HG02981 (cell line): Measurements from ENCODE around the gene SMG7.

Source experiments
- ATAC-seq: cut with Tn5 transposase; IDR thresholded peaks from one replicate; pipeline ENCODE4 v1.9.1; 2021; ENCODE audit warnings: mild to moderate bottlenecking, moderate library complexity; ENCODE audit not compliant: unreplicated experiment

Gene SMG7

DNA sequence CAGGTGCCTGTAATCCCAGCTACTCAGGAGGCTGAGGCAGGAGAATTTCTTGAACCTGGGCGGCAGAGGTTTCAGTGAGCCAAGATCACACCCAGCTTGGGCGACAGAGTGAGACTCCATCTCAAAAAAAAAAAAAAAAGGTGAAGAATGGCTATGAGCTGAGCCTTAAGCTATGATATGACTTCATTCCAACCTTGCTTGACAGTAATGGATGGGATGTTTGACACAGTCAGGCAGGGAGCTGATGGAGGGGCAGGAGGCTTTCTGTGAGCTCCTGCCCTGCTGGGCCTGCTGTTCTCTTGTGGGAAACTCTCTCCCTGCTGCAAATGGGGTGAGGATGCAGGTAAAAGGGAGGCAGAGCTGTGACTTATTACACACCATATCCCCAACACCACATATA is 90.4 kb downstream of the SMG7 start:
- ATAC-seq, result no peak

DNA sequence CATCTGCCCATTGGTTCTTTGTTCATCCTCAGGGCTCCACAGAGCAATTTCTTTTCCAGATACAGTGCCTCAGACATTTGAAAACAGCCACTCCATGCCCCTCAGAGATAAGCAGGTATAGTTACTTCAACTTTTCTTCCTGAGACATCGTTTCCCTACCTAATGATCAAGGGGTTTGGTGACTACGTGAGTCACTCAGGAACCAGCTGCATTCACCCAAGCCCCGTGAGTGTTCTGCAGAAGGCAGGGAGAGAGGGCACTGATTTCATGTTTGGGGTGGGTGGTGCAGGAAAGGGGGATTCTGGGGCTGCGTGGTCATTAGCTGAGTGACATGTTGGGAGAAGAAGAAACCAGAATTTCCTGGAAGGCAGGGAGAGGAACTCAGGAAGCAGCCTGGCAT is 93.0 kb downstream of the SMG7 start:
- no peak for ATAC-seq

DNA sequence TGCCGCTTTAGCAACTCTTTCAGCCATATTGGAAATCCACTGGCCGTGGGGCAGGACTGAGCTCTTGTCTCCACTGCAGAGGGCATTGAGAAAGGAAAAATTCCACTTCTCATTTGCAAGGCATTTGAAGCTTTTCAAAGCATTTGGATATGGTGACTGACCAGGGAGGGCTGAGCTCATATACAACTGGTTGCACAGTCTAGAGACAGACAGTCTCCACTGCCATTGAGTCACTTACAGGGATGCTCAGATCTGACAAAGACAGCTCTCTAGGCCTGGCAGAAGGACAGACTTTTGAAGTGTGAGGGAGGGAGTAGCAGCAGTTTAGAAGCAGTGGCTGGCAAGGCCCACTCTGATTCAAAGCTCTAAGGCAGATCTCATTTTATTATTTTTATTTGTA is 93.7 kb downstream of the SMG7 start:
- no peak for ATAC-seq

DNA sequence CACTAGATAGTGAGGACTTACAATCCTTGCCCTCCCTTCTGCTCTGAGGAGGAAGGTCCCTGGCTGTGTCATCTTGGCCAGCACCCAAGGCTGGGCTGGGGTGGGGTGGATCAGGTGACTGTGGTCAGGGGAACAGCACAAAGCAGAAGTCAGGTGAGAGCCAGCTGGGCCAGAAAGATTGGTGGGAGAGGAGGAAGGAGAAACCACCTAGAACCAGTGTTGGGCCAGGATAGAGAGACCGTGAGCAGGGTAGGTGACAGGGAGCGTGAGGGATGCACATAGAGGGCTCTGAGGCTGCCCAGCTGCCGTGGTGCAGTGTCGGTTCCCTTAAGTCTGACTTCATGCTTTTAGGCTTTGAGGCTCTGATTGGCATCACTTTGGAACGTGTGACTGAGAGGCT is 95.3 kb downstream of the SMG7 start:
- peak; percentile 82 for ATAC-seq

DNA sequence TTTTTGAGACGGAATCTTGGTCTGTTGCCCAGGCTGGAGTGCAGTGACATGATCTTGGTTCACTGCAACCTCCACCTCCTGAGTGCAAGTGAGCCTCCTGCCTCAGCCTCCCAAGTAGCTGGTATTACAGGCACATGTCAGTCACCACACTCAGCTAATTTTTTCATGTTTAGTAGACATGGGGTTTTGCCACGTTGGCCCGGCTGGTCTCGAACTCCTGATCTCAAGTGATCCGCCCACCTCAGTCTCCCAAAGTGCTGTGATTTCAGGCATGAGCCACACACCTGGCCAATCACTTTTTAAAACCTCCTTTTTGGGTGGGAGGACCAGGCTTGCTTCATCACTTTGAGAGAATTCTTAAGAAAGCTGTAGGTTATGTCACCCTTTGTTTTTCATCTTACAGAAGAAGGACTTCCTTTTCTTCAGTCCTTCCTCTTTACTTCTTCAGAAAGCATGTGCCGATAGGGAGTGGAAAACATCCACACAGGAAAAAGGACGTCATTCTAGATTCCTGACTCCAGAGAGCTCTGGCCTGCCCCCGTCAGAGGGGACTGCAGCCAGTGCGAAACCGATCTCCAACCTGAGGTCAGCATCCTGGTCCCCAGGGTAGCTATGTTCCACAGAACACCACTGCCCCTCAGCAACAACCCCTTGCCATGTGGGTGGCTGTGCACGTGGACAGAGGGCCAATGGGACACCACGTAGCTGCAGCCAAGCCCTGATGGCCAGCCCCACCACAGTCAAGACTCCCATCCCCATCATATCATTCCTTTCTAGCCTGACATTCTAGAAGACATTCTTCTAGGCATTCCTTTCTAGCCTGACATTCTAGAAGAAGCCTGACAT is 96.1 kb downstream of the SMG7 start:
- ATAC-seq, result no peak

DNA sequence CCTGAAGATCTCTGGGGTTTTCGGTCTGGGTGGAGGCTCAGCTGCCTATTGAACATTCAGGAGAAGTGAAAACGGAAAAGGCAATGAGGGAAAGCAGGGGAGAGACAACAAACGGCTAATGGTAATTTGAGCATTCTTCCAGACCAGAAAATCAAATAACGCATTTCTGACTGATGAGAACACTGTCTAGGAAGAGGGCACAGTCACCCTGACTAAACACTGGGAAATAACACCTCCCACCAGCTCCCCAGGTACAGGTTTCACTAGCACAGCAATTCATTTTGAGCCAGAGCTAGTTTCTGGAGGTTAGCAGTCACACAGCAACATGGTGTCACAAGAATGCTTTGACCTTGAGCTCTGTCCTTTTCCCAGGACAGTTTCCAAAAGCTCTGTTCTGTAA is 96.8 kb downstream of the SMG7 start:
- no peak for ATAC-seq

DNA sequence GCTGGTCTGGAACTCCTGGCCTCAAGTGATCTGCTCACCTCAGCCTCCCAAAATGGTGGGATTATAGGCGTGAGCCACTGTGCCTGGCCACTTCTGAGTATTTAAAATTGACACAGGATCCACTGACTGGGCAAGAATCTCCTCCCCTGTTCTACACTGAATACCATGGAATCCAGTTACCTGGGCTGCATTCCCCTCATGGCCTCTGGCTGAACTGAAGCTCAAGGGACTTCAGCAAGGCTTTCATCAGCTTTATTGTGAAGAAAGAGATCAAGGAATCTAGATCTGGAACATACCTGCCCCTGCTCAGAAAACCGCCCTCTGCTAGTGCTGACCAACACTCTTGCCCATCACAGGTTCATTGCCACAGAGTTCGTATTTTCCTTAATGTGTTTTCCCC is 97.5 kb downstream of the SMG7 start:
- ATAC-seq, result no peak

DNA sequence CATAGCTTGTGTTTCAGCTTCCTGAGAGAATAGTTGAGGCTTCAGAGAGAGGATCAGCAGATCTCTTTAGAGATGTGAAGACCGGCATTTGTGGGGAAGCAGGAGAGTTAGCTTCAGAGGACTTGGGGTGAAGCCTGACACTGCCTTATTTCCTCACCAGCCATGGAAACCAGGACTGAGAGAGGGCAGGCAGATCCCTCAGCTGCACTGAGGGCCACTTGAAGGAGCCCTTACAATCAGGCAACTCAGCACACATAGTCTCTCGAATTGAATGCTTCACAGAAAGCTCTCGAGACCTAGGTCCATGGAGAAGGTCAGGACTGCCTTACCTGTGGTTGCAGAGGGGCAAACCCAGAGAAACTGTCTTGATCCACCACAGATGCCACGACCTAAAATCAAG is 98.2 kb downstream of the SMG7 start:
- no peak for ATAC-seq

DNA sequence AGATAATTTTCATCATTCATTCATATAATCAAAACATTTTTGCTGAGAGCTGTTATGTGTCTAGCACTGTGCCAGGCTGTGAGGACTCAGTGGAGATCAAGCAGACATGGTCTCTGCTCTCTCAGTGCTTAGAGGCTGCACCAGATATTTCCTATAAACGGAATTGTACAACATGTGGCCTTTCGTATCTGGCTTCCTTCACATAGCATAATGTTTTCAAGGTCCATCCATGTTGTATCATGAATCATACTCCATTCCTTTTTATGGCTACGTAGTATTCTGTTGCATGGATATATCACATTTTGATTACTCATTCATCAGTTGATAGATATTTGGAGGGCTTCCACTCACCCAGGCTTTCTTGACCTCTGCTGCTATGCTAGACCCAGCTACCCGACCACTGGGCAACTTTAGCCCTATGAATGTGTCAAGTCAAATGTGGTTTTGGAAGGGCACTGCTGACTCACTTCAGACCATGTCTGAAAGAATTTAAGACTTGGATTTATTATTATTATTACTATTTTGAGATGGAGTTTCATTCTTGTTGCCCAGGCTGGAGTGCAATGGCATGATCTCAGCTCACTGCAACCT is 99.5 kb downstream of the SMG7 start:
- no peak for ATAC-seq

DNA sequence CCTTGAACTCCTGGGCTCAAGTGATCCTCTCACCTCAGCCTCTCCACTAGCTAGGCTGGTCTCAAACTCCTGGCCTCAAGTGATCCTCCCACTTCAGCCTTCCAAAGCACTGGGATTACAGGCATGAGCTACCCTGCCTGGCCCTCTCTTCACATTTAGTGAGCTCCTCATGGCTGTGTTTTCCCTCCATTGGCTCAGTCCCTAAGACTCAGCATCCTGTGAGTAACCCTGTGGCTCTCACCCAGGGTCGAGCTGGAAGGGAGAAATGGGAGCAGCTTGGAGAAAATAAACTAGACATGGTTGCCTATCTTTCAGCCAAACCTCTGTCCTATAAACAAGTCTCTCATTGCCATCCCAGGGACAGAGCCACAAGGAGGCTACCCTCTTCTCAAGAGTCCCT is 100.4 kb downstream of the SMG7 start:
- ATAC-seq, result no peak

DNA sequence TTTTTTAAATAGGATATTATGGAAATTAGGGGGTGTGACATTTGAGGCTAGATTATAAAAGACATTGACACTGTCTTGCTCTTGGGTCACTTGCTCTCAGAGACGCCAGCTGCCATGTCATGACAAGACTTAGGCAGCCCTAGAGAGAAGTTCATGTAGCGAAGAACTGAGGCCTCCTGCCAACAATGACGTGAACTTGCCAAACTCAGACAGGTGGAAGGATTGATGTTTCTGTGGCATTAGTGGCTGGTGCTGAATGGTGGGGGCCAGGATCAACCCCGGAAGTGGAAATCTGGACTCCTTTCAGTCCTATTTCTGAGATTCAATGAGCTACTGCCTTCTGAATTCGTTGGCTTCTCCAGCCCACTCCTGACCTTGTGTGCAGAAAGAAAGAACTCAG is 103.3 kb downstream of the SMG7 start:
- ATAC-seq, result no peak

DNA sequence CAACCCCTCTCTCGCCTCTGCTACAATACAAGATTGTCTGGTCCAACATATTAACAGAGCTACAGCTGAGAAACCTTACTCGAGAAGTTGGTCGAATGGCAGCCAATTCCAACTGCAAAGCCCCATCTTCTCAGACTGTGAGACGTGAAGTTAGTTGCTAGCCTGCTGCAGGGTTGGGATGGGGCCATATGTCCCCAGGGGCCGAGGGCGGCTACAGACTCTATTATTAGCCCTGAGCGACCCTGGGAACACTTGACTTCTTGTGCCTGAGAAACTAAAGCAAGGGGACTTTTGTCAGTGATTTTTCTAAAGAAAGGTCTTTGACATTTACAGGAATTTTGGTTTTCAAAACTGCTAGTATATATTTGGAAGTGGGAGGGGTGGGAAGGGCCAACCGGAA is 104.2 kb downstream of the SMG7 start:
- no peak for ATAC-seq

DNA sequence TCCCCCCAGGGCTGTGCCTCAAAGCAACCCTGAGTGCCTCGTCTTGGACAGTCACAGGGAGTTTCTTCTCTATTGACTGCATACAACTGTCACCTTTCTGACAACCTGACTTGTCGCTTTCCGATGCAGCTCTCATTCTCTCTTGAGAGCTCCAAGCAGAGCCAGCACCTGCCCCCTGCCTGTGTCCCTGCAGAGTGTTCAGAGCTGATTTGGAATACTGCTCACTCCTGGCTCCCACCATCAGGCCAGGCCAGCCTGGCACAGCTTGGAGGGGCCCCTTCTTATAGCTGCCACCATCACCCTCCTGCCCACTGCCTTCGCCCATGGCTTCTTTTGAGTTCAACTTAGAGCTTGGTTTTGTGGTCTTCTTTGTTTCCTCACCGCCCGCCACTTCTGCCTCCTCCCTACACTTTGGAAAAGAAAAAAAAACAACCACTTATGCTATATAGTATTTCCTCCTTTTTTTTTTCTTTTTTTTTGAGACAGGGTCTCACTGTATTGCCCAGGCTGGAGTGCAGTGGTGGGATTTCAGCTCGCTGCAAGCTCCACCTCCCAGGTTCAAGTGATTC is 105.7 kb downstream of the SMG7 start:
- no peak for ATAC-seq

DNA sequence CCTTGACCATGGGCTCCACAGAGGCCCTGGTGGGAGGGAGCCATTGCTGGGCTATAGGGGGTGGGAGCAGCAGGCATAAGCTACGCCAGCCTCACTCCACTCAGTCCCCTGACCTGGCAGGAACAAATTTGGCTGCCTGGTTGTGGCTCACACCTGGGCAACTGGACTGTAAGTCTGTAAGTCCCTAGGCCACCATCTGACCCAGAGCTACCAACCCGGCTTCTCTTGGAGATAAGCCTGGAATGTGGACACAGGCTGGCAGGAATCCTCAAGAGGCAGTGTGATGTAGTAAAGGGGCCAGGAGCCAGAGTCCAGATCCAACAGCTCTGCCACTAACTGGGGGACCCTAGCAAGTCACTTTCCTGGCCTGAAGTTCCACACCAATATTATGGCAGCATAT is 106.6 kb downstream of the SMG7 start:
- no peak for ATAC-seq

DNA sequence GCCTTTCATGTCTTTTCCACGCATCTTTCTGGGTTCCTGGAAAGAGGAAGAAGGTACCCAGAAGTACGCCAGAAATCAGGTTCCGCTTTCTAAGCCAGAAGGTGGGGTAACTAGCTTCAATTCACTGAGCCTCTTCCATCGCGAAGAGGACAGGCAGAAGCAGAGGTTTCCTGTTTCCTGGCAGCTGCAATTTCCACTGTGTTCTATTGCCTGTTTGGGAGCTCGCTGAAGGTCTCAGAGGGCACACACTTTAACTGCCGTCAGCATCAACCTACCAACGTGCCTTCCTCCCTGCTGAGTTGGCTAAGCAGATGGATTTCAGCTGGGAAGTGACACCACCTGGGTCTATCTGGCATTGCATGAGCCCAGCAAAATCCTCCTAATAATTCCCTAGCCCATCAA is 108.0 kb downstream of the SMG7 start:
- ATAC-seq, result no peak

DNA sequence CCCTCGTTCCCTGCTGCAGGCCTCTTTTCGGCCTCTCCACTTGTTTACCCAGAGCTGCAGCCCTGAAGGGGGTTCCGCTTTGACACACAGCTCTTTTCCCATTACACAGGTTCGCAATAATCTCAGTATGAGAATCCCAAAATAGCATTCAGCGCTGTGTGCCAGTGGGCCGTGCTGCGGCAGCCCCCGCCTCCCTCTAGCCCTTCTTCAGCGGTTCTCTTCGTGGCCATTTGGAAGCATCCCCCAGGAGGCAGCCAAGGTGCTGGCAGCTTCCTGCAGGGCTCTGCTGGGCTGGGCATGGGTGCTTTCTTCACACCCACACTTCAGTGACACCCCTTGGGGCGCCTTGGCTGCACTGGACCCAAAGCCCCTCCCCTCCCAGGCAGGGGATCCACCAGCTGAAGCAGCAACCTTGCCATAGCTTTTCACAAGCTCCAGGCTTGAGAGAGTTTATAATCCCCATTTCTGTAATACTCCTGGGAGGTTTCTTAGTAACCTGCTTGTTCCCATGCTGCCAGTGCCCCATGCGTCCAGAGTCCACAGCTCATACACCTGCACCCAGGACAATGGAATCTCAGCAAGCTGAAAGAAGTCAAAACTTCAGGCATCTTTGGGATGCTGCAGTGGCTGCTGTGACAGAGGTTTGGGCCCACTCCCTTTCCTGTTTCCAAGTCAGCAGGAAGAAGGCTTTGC is 109.9 kb downstream of the SMG7 start:
- ATAC-seq, result no peak

DNA sequence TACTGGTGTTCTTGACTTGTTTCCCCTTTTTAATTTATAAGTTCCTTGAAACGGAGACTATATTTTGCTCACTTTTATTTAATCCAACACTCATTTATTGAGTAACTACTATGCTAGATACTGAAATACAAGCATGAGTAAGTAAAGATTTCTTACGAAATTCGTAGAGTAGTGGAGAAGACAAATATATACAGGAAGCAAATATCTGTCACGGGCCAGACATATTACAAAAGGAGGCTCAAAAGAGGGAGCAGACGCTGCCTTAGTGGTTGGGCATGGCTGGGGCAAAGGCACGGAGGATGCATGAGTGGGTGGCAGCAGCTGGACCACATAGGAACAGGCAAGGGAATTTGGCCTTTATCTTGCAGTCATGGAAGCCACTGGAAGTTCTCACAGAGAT is 111.2 kb downstream of the SMG7 start:
- ATAC-seq, result no peak

DNA sequence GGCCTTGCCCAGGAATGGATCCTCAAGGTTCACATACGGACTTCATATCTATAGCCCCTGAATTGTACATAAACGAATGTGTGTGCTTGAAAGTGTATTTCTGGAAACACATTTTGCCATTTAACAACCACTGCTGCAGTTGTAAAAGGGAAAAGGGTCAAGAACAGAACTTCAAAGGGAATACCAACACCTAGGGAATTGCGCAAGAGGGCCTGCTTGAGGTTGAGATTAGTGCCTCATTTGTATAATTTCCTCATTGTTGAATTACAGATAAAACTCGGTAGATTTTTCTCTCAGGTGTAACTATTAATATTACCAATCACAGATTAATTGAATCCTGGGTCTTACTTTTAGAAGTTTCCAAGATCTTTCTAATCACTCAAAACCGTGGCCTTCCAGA is 111.8 kb downstream of the SMG7 start:
- ATAC-seq, result no peak

DNA sequence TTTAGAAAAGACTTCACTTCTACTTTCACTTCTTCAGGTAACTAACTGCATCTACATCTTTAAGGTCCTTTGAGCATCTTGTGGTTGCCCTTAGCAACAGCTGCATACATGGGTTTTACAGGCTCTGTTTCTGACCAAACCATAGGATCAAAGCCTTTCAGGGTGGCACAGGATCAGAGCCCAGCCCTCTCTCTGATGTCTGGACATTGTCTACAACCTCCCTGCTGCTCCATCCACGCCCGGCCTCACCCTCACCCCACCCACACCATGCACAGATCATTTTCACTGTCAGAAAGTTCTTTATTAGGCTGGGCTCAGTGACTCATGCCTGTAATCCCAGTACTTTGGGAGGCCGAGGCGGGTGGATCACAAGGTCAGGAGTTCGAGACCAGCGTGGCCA is 112.7 kb downstream of the SMG7 start:
- no peak for ATAC-seq

DNA sequence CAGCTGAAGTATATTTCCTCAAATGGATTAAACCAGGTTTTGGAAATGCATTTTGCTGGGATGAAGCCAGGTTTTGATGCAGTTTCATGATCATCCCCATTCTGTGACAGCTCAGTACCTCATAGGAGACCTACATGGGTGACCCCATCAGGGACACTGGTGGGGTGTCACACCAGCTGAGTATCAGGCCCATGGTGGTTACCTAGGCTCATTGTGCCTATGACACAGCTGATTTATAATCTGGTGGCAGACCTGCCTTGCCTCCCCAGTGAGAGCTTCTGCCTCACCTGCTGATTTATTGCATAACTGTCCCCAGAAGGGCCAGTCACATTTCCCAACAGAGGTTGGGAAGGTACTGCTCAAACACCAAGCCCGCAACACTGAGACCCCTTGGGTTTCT is 114.2 kb downstream of the SMG7 start:
- ATAC-seq, result no peak

DNA sequence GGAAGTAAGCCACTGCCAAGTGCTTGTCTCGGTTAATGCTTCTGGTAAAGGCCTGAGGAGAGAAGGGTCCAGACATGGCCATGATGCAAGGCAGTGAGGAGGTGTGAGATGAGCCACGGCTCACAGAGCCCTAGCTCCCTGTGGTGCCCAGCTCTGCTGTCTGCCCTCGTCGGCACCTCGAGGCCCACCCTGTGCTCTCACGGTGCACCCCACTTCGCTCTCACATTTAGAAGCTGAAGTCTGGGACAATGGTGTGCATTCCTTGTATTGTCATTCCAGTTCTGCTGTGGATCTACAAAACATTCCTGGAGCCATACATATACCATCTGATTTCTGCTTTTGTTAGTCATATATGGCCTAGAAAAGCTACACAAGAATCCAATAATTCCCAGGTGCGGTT is 114.6 kb downstream of the SMG7 start:
- ATAC-seq, result no peak

DNA sequence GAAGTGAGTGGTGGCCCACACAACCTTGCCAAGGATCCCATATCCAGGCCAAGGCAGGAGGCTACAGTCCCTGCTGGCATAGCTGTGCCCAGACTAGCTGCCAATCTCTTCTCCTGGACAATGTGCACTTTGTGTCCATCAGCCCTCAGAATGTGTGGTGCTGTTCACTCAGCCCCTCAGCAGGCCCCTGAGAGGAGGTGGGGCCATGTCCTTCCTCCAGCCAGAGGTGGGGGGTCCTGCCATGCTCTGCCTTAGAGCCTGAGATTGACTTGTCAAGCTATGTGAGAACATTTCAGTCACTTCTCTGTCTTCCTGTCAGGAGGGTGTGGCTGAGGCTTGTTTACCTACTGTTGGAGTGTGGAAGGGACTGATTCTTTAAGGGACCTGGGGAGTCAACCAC is 116.5 kb downstream of the SMG7 start:
- ATAC-seq, result no peak
